Mucosa of rectum (tissue), 2 donors: ENCODE results near the gene ITGA3.

ENCODE experiments used
- H3K27ac ChIP-seq, 2 donors: one replicate each; pipeline ENCODE4 v1.7.0; 2013; ENCODE audit warnings: inconsistent platforms in 2 of 2, low read depth in 2 of 2, low read length in 2 of 2
- H3K27me3 ChIP-seq, 2 donors: one replicate each; pipeline ENCODE4 v1.7.0; 2013; ENCODE audit warnings: low read length in 2 of 2; ENCODE audit not compliant: control insufficient read depth in 2 of 2, insufficient read depth in 2 of 2
- H3K36me3 ChIP-seq, 2 donors: one replicate each; pipeline ENCODE4 v1.7.0; 2013; ENCODE audit warnings: low read length in 2 of 2; ENCODE audit not compliant: control insufficient read depth in 2 of 2, insufficient read depth in 2 of 2
- H3K4me1 ChIP-seq, 2 donors: one replicate each; pipeline ENCODE4 v1.7.0; 2013; ENCODE audit warnings: low read length in 2 of 2, mild to moderate bottlenecking in 1 of 2; ENCODE audit not compliant: control insufficient read depth in 2 of 2, insufficient read depth in 2 of 2
- H3K4me3 ChIP-seq, 2 donors: one replicate each; pipeline ENCODE4 v1.7.0; 2013; ENCODE audit warnings: low read length in 2 of 2
- H3K9ac ChIP-seq, 2 donors: one replicate each; pipeline ENCODE4 v1.7.0; 2013; ENCODE audit warnings: low read length in 2 of 2, low read depth in 1 of 2, mild to moderate bottlenecking in 1 of 2
- H3K9me3 ChIP-seq, 2 donors: one replicate each; pipeline ENCODE4 v1.7.0; 2013; ENCODE audit warnings: low read length in 2 of 2; ENCODE audit not compliant: control insufficient read depth in 2 of 2
- donor health status: healthy.
- donor health status: Normal muscosa, but diverticular disease.

ITGA3 gene

DNA sequence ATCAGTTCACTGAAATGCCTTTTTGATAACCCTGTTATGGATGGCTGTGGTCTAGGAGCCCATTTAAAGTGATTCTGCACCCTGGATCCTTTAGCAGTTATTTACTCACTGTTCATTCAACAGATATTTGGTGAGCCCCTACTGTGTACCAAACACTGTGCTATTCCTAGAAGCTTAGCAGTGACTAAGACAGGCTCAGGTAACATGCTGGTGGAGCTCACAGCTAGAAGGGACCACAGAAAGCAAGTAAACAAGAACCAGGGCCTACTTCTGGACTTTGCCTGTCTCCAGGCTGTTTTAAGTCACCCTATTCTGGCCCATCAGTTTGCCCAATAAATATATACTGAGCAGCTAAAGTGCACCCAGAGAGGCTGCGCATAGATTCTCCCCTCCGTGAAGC lies 11.1 kb downstream of the ITGA3 start:
- Histone ChIP-seq H3K9ac (no peak overlapping the region), H3K4me1 (peaks cover 15 to 17% of the 10 kb centered on the region in 2 donors), H3K4me3 (no peak overlapping the region), H3K36me3 (peaks cover 32 to 42% of the 10 kb centered on the region in 2 donors), H3K27ac (no peak overlapping the region), H3K27me3 (no peaks in the 10 kb centered on the region), H3K9me3 (no peaks in the 10 kb centered on the region)

GRCh38 chr17:50067996-50068395 lies 12.1 kb downstream of the ITGA3 start:
- H3K27ac ChIP-seq = no peak overlapping the region
- H3K4me1 ChIP-seq = peaks cover 7 to 8% of the 10 kb centered on the region in 2 donors
- H3K9ac ChIP-seq = no peak overlapping the region
- no peaks in the 10 kb centered on the region for H3K27me3 ChIP-seq
- H3K4me3 ChIP-seq = no peak overlapping the region
- H3K36me3 ChIP-seq = peaks cover 40 to 48% of the 10 kb centered on the region in 2 donors
- no peaks in the 10 kb centered on the region for H3K9me3 ChIP-seq

- no peak overlapping the region for H3K9ac ChIP-seq
- no peak overlapping the region for H3K27ac ChIP-seq
- H3K27me3 ChIP-seq = no peaks in the 10 kb centered on the region
- no peaks in the 10 kb centered on the region for H3K4me1 ChIP-seq
- H3K9me3 ChIP-seq = no peaks in the 10 kb centered on the region
- no peak overlapping the region for H3K4me3 ChIP-seq
- peaks cover 53 to 58% of the 10 kb centered on the region in 2 donors for H3K36me3 ChIP-seq
Observed at GRCh38 chr17:50070908-50071680, 15.2 kb downstream of the ITGA3 start.

GRCh38 chr17:50071692-50072091 lies 15.8 kb downstream of the ITGA3 start:
- H3K36me3 ChIP-seq = peaks cover 56 to 58% of the 10 kb centered on the region in 2 donors
- no peak overlapping the region for H3K9ac ChIP-seq
- H3K9me3 ChIP-seq = no peaks in the 10 kb centered on the region
- no peaks in the 10 kb centered on the region for H3K27me3 ChIP-seq
- no peaks in the 10 kb centered on the region for H3K4me1 ChIP-seq
- no peak overlapping the region for H3K27ac ChIP-seq
- no peak overlapping the region for H3K4me3 ChIP-seq

DNA sequence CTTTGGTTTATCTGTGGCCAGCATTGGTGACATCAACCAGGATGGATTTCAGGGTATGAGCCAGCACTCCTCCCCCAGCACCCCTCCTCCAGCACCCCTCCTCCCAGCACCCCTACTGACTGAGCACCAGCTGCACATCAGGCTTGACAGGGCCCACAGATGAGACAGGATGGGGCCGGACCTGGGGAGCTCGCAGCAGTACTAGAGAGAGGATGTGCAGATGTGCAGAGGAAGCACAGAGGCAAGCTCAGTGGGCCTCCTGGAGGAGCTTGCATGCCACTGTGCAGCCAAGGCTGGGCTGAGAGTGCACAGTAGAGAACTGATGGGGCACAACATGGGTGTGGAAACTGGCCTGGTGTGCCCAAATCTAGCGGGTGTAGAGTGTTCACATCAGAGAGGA lies 16.2 kb downstream of the ITGA3 start:
- no peak overlapping the region for H3K27ac ChIP-seq
- no peaks in the 10 kb centered on the region for H3K9me3 ChIP-seq
- no peak overlapping the region for H3K9ac ChIP-seq
- no peaks in the 10 kb centered on the region for H3K4me1 ChIP-seq
- H3K4me3 ChIP-seq = no peak overlapping the region
- H3K27me3 ChIP-seq = no peaks in the 10 kb centered on the region
- H3K36me3 ChIP-seq = peaks cover 56 to 60% of the 10 kb centered on the region in 2 donors

DNA sequence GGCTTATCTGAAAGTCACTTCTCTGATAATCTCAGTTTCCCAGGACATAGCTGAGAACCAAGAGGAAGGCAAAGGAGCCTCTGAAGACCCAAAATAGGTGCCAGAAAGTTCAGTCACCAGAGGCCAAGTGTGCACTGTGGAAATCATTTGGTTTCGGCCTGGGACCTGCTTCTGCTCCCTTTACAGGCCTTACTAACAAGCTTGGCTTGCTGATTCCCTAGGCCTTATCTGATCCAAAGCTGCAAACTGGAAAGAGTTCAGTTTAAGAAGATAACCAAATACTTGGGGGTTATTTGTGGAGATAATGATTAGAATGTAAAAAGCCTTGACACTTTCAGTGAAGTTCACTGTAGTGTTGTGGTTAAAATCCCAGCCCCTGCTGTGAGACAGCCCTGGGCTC lies 17.0 kb downstream of the ITGA3 start:
- Histone ChIP-seq H3K9ac (no peak overlapping the region), H3K27ac (no peak overlapping the region), H3K4me1 (no peaks in the 10 kb centered on the region), H3K36me3 (peaks cover 57 to 67% of the 10 kb centered on the region in 2 donors), H3K4me3 (no peak overlapping the region), H3K9me3 (no peaks in the 10 kb centered on the region), H3K27me3 (no peaks in the 10 kb centered on the region)

DNA sequence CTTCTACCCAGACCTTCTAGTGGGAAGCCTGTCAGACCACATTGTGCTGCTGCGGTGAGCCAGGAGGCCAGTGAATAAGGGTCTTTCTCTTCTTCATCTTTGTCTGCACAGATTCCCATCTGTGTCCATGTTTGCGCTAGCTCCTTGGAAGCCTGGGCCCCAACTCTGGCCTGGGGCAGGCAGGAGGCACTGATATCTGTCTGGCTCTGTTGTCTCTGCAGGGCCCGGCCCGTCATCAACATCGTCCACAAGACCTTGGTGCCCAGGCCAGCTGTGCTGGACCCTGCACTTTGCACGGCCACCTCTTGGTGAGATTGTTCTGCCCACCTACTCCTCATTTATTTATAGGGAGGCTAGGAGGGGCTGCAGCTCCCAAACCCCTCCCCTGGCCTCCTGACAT lies 18.3 kb downstream of the ITGA3 start:
- Histone ChIP-seq H3K27me3 (no peaks in the 10 kb centered on the region), H3K9ac (no peak overlapping the region), H3K4me1 (peaks cover 0 to under 1% of the 10 kb centered on the region in 2 donors), H3K4me3 (no peak overlapping the region), H3K36me3 (peaks cover 63 to 65% of the 10 kb centered on the region in 2 donors), H3K27ac (no peak overlapping the region), H3K9me3 (no peaks in the 10 kb centered on the region)

DNA sequence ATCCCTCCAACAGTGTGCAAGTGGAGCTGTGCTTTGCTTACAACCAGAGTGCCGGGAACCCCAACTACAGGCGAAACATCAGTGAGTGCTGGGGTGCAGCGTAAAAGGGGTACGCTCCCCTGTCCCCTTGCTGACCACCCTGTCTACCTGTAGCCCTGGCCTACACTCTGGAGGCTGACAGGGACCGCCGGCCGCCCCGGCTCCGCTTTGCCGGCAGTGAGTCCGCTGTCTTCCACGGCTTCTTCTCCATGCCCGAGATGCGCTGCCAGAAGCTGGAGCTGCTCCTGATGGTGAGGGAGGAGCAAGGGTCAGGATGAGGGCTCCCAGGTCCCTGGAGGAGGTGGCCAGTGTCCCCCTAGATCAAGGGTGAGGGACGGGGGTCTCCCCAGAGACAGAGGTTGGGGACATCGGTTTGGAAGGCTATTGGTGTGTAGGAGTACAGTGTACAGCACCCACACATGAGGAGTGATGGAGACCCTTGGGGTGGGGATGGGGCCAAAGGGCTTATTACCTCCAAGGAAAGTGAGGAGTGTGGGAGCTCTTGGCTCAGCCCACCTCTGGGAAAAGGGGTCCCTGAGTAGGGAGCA lies 19.6 kb downstream of the ITGA3 start:
- Histone ChIP-seq H3K27ac (no peak overlapping the region), H3K27me3 (no peaks in the 10 kb centered on the region), H3K4me3 (no peak overlapping the region), H3K9ac (no peak overlapping the region), H3K9me3 (no peaks in the 10 kb centered on the region), H3K36me3 (peaks cover 65 to 66% of the 10 kb centered on the region in 2 donors), H3K4me1 (peaks cover 6 to 11% of the 10 kb centered on the region in 2 donors)

- Histone ChIP-seq H3K27me3 (no peaks in the 10 kb centered on the region), H3K36me3 (peaks cover 65 to 67% of the 10 kb centered on the region in 2 donors), H3K9me3 (no peaks in the 10 kb centered on the region), H3K4me1 (peaks cover 6 to 12% of the 10 kb centered on the region in 2 donors), H3K9ac (no peak overlapping the region), H3K4me3 (no peak overlapping the region), H3K27ac (no peak overlapping the region)
Observed at GRCh38 chr17:50076221-50076590, 20.3 kb downstream of the ITGA3 start.

DNA sequence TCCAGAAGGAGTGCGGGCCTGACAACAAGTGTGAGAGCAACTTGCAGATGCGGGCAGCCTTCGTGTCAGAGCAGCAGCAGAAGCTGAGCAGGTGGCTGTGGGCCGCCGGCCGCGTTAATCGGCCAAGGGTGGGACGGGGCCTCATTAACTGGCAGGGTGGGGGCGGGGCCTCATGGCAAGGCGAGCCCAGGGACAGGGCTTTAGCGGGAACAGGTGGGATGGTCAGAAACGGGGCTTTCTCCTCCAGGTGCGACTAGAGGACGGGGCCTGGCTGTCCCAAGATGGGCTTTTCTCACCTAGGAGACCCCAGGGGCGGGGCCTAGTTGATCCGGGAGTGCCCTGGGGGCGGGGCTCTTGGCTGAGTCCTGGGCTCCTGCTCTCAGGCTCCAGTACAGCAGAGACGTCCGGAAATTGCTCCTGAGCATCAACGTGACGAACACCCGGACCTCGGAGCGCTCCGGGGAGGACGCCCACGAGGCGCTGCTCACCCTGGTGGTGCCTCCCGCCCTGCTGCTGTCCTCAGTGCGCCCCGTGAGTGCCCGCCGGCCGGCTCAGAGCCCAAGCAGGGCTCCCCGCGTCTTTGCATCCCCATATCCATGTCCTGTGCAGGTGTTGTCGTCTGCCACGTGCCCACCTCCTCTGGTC lies 20.8 kb downstream of the ITGA3 start:
- Histone ChIP-seq H3K4me3 (no peak overlapping the region), H3K36me3 (peaks cover 65 to 67% of the 10 kb centered on the region in 2 donors), H3K9me3 (no peaks in the 10 kb centered on the region), H3K27ac (no peak overlapping the region), H3K9ac (no peak overlapping the region), H3K4me1 (peaks cover 6 to 12% of the 10 kb centered on the region in 2 donors), H3K27me3 (no peaks in the 10 kb centered on the region)
